HCT116 (cell line): ENCODE results near the gene PCNX1.

Experiments
- POLR2A ChIP-seq: IDR thresholded peaks from 2 replicates; pipeline ENCODE4 v1.7.0; 2011; ENCODE audit warnings: borderline replicate concordance; ENCODE audit not compliant: insufficient read depth, insufficient read length; ENCODE audit errors: extremely low read depth
- YY1 ChIP-seq: IDR thresholded peaks from 2 replicates; pipeline ENCODE4 v1.6.1; 2011; ENCODE audit warnings: low read length, low read depth, moderate library complexity, mild to moderate bottlenecking; ENCODE audit not compliant: insufficient replicate concordance; ENCODE audit errors: extremely low read depth

DNA sequence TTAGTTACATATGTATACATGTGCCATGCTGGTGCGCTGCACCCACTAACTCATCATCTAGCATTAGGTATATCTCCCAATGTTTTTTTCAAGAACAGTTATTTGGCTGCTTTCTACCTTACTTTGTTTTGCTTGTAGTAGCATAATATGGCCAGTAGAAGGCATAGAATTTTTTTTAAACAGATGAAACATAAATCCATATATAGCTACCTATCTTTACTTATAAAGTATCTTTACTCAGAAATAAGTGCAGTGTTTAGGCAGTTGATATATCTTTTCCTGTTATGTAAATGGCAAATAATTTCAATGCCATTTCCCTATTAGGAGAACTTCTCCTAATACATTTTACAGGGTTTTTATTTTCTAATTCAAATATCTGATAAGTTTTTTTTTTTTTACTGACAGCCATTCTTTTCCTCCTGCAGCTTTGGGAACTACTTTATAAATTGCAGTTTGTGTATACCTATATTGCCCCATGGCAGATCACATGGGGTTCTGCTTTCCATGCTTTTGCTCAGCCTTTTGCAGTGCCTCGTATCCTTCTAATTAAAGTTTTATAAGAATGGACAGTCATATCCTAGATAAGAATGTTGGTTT is 143.1 kb downstream of the PCNX1 start:
- no peak for TF ChIP-seq POLR2A
- no peak for TF ChIP-seq YY1
